ENCODE data around the gene PMM2.

DNA sequence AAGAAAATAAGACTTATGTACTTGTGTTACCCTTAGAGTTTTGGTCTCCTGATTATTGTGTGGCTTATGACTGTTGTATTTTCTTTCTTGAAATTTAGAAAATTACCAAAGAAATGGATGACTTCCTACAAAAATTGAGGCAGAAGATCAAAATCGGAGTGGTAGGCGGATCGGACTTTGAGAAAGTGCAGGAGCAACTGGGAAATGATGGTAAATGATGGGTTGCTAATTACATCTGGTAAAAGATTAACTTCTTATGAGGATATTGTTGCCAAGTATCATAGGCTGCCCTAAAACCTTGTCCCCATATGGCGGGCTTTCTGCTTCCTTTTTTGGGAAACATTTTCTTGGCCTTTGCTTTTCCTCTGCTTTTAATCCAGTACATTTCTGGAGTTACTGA lies 4.1 kb downstream of the PMM2 start:
- TF ChIP-seq, protein P1, sequence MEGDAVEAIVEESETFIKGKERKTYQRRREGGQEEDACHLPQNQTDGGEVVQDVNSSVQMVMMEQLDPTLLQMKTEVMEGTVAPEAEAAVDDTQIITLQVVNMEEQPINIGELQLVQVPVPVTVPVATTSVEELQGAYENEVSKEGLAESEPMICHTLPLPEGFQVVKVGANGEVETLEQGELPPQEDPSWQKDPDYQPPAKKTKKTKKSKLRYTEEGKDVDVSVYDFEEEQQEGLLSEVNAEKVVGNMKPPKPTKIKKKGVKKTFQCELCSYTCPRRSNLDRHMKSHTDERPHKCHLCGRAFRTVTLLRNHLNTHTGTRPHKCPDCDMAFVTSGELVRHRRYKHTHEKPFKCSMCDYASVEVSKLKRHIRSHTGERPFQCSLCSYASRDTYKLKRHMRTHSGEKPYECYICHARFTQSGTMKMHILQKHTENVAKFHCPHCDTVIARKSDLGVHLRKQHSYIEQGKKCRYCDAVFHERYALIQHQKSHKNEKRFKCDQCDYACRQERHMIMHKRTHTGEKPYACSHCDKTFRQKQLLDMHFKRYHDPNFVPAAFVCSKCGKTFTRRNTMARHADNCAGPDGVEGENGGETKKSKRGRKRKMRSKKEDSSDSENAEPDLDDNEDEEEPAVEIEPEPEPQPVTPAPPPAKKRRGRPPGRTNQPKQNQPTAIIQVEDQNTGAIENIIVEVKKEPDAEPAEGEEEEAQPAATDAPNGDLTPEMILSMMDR (IDR thresholded peaks at IDR 0.05): no peak
- no peak for TF ChIP-seq EZH2 (IDR thresholded peaks at IDR 0.05; ENCODE audit: borderline replicate concordance, insufficient read depth, low read depth, low read length, poor library complexity, severe bottlenecking)

Data from B cell (primary cell).